Measurements from ENCODE around the gene FEM1B. TPM values are rescaled to one million over a fixed set of nuclear protein-coding genes. Genes with fewer than 3 reads are reported as not detected.
A peak's percentile ranks its signal among the peaks of the same experiment; 100 is the strongest.

FEM1B gene
- total and polyA plus RNA-seq, 12 donors: 10.5 to 101 (median 66.9) TPM

DNA sequence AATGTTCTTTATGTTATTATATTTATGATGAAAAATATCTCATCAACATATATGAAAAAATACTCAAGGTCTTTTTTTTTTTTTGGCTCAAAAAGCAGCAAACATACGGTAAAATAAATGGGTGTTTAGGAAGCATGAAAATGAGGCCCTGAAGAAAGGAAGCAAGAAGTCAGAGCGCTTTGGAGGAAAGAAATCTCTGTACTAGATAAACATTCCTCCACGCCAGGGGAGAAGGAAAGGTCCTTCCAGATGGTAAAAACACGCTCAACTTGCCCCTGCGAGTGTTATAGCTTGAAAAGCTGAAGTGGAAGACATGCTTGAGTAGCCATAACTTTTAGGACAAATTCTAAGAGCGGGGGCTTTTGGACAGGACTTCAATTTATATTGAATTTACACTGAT, 52.9 kb downstream of the FEM1B start:
- peaks cover 5 to 33% (median 17%) of the 10 kb centered on the region in 9 donors for H3K4me1 ChIP-seq
- no peak overlapping the region for H3K4me3 ChIP-seq
- 78 to 80% methylated on average over 6 of the region's 6 CpGs for WGBS, 2 donors
- H3K36me3 ChIP-seq: peaks cover 0 to 23% (median 0%) of the 10 kb centered on the region in 9 donors
- DNase-seq (no peak), ATAC-seq (no peak)
- H3K27me3 ChIP-seq: no peaks in the 10 kb centered on the region
- H3K9me3 ChIP-seq: no peaks in the 10 kb centered on the region
- H3K27ac ChIP-seq: no peak overlapping the region
- TF ChIP-seq, protein P1, sequence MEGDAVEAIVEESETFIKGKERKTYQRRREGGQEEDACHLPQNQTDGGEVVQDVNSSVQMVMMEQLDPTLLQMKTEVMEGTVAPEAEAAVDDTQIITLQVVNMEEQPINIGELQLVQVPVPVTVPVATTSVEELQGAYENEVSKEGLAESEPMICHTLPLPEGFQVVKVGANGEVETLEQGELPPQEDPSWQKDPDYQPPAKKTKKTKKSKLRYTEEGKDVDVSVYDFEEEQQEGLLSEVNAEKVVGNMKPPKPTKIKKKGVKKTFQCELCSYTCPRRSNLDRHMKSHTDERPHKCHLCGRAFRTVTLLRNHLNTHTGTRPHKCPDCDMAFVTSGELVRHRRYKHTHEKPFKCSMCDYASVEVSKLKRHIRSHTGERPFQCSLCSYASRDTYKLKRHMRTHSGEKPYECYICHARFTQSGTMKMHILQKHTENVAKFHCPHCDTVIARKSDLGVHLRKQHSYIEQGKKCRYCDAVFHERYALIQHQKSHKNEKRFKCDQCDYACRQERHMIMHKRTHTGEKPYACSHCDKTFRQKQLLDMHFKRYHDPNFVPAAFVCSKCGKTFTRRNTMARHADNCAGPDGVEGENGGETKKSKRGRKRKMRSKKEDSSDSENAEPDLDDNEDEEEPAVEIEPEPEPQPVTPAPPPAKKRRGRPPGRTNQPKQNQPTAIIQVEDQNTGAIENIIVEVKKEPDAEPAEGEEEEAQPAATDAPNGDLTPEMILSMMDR (IDR thresholded peaks at IDR 0.05): no peak
- intact Hi-C loops (cut with DNase I): no loop called here

DNA sequence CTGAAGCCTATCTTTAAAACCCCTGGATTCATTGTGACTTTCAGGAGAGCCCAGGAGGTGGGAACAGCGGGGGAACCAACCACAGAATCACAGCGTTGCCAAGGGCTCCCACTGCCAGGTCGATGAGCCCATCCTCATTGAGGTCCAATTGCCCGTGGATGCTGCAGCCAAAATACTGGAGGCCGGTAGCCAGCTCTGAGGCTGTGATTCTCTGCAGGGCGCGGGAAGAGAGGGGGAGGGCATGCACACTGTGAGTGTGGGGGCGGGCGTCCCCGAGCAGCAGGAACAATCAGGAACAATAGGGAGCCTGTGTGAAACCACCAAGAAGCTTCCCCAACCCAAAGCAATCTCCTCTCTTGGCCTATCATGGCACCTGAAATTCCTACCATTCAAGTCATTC, 53.4 kb downstream of the FEM1B start:
- Histone ChIP-seq H3K4me3 (no peak overlapping the region), H3K36me3 (peaks cover 0 to 23% (median 0%) of the 10 kb centered on the region in 9 donors), H3K4me1 (peaks cover 5 to 35% (median 20%) of the 10 kb centered on the region in 9 donors), H3K9me3 (no peaks in the 10 kb centered on the region), H3K27me3 (no peaks in the 10 kb centered on the region), H3K27ac (no peak overlapping the region)
- TF ChIP-seq, protein P1 (IDR thresholded peaks at IDR 0.05): no peak
- DNase-seq (no peak), ATAC-seq (no peak)
- intact Hi-C loops (cut with DNase I): no loop called here
- 66 to 71% methylated on average over 10 of the region's 10 CpGs for WGBS, 2 donors

DNA sequence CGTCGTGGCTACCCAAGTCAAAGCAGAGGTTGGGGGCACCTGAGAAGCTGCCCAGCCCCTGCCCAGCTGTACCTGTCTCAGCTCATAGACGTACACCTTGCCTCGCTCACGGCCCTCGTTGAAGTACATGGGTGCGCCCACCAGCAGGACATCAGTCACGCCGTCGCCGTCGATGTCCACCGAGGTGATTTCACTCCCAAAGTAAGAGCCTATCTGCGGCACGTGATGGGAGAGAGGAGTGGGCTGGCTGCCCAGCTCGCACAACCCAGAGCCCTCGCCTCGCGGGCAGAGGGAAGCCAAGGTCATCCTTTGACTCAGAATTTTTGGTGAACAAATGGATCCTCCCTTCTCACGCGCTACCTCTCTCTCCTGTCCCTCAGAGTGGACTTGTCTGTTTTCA, 54.7 kb downstream of the FEM1B start:
- no peak for DNase-seq
- Histone ChIP-seq H3K4me1 (peaks cover 5 to 30% (median 20%) of the 10 kb centered on the region in 9 donors), H3K27me3 (no peaks in the 10 kb centered on the region), H3K9me3 (no peaks in the 10 kb centered on the region), H3K36me3 (peaks cover 0 to 23% (median 0%) of the 10 kb centered on the region in 9 donors), H3K27ac (no peak overlapping the region), H3K4me3 (no peak overlapping the region)
- WGBS, 2 donors: 85 to 87% methylated on average over 21 of the region's 21 CpGs
- TF ChIP-seq, protein P1 (IDR thresholded peaks at IDR 0.05): no peak
- no peak for ATAC-seq
- intact Hi-C loops (cut with DNase I): no loop called here

DNA sequence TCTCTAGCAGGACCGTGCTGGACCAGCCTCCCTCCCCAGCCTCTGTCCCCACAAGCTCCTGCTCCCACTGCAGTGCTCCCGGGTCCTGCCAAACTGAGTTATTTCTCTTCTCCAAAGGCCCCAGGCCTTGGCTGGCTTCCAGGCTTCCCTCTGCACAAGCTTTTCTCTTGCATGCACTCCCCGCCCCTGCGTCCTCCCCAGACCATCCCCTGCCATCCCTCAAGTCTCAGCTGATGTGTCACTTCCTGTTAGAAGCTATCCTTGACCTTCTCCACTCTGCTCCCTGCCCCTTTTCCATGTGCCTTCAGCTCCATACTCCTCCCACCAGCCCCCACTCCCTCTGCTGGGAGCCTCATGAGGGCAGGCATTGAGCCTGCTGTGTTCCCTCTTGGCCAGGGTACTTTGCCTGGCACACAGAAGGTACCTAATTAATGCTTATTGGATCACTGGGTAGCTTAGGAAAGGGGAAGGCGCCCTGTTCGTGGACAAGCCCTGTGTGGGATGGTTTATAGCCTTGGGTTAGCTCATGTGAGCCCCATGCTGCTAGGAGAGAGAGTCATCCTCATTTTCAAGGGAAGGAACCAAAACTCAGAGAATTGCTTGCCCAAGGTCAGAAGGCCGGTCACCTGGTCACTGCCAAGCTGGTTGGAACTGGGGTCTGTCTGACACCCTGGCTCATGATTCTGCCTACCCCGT, 56.4 kb downstream of the FEM1B start:
- peak overlapping the region in 4 of 10 donors; percentile 9 to 71 (median 26) for H3K27ac ChIP-seq
- no peaks in the 10 kb centered on the region for H3K9me3 ChIP-seq
- peaks cover 5 to 27% (median 20%) of the 10 kb centered on the region in 9 donors for H3K4me1 ChIP-seq
- TF ChIP-seq, protein P1 (IDR thresholded peaks at IDR 0.05): no peak
- intact Hi-C loops (cut with DNase I): loop anchor here in 1 of 10 donors (2.0 kb wide), 1 partner anchor 37 kb away; no protein-coding TSS in a partner anchor
- H3K27me3 ChIP-seq: no peaks in the 10 kb centered on the region
- 71 to 84% methylated on average over 8 of the region's 8 CpGs for WGBS, 2 donors
- DNase-seq: peak in 1 of 2 donors; percentile 51
- peaks cover 0 to 23% (median 0%) of the 10 kb centered on the region in 9 donors for H3K36me3 ChIP-seq
- no peak overlapping the region for H3K4me3 ChIP-seq
- ATAC-seq: peak in 2 of 8 donors; percentile 5 to 13

All from heart right ventricle (tissue), 16 donors.